ENCODE measurements around the gene CEP170B.
"Not testable (repeated sequence)": the region's sequence is repeated elsewhere in the genome, so short reads cannot be mapped to it uniquely, and the experiment has no call there.

The CEP170B gene

GRCh38 chr14:104843442-104844305 lies 21.4 kb upstream of the CEP170B start:
- FAIRE-seq = no peak
- no peak for DNase-seq (ENCODE audit: insufficient read length, low spot score)

- FAIRE-seq (no peak), DNase-seq (ENCODE audit: insufficient read length, low spot score) (no peak)
Observed at GRCh38 chr14:104844306-104845032, 20.6 kb upstream of the CEP170B start.

- FAIRE-seq = no peak
- no peak for DNase-seq (ENCODE audit: insufficient read length, low spot score)
Observed at GRCh38 chr14:104845033-104845666, 19.9 kb upstream of the CEP170B start.

- FAIRE-seq = no peak
- no peak for DNase-seq (ENCODE audit: insufficient read length, low spot score)
Observed at GRCh38 chr14:104845834-104846441, 19.1 kb upstream of the CEP170B start.

DNA sequence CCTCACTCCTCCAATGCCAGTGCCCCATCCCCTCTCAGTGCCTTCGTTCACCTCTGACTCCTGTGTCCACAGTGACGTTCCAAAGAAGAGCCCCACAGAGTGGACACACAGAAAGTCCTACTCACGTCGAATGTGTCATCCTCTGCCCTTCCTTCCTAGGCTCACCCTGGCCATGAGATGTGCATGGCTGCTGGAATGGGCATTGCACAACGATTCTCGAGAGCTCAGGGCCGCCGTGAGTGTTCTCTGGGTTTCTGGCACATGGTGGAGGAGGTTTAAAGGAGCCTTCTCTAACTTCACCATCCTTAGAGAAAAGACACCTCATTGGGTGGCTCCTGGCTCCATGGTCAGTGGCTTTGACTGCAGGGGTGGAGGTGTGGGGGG lies 12.8 kb upstream of the CEP170B start:
- DNase-seq (ENCODE audit: insufficient read length, low spot score) (no peak), FAIRE-seq (no peak)

- FAIRE-seq (no peak), DNase-seq (ENCODE audit: insufficient read length, low spot score) (no peak)
Observed at GRCh38 chr14:104855532-104856090, 9.5 kb upstream of the CEP170B start.

GRCh38 chr14:104856157-104856868 lies 8.8 kb upstream of the CEP170B start:
- FAIRE-seq = no peak
- DNase-seq (ENCODE audit: insufficient read length, low spot score) = no peak

GRCh38 chr14:104856869-104857860 lies 7.9 kb upstream of the CEP170B start:
- DNase-seq (ENCODE audit: insufficient read length, low spot score) (no peak), FAIRE-seq (no peak)

DNA sequence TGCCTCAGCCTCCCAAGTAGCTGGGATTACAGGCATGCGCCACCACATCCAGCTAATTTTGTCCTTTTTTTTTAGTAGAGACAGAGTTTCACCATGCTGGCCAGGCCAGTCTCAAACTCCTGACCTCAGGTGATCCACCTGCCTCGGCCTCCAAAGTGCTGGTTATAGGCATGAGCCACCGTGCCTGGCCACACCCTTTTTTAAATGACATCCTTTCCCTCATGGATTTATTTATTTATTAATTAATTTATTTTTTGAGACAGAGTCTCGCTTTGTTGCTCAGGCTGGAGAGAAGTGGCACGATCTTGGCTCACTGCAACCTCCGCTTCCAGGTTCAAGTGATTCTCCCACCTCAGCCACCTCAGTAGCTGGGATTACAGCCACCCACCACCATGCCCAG lies 7.1 kb upstream of the CEP170B start:
- DNase-seq (ENCODE audit: insufficient read length, low spot score) = not testable (repeated sequence)

GRCh38 chr14:104858811-104859426 lies 6.1 kb upstream of the CEP170B start:
- no peak for DNase-seq (ENCODE audit: insufficient read length, low spot score)
- FAIRE-seq = no peak

More for the DNA sequence above, 7.1 kb upstream of the CEP170B start:
- not testable (repeated sequence) for FAIRE-seq

DNA sequence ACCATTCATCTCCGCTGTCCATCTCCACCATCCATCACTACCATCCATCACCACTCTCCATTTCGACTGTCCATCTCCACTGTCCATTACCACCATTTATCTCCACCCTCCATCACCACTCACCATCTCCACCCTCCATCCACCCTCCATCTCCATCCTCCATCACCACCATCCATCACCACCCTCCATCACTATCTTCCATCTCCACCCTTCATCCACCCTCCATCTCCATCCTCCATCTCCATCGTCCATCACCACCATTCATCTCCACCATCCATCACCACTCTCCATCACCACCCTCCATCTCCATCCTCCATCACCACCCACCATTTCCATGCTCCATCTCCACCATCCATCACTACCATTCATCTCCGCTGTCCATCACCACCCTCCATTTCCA lies 5.2 kb upstream of the CEP170B start:
- no peak for DNase-seq (ENCODE audit: insufficient read length, low spot score)
- no peak for FAIRE-seq

GRCh38 chr14:104860414-104860813 lies 4.7 kb upstream of the CEP170B start:
- FAIRE-seq (no peak), DNase-seq (ENCODE audit: insufficient read length, low spot score) (no peak)

DNA sequence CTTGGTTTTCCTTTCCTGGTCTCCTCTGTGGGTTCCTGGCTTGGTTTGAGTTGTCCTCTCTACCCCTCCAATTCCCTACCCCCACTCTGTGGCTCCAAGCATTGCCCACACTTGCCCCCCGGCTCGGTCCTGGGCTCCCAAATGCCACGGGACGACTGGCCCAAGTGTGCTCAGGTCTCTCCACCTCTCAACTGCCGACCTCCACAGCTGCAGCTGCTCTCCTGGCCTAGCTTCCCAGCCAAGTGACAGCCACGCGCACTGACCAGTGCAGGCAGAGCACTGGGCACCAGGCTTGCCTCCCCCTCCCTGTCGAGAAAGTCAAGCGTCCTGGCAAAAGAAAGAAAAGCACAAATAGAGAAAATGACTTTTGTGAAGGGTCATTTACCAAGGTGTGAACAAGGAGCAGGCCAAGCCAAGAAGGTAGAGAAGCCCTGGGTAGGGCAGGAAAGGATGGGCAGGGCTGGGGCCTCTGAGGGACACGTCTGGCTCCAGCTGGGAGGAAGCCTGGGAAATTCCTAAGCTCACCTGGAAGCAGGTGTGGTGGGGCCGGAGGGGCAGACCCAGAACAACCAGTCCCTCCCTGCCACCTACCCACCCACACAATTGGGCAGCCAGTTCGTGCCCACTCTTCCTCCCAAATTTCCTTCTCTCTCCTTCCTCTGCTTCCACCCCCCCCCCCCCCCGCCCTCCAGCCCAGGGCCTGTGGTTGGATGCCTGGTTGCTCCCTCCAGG lies 1.8 kb upstream of the CEP170B start:
- FAIRE-seq (no peak), DNase-seq (ENCODE audit: insufficient read length, low spot score) (no peak)

DNA sequence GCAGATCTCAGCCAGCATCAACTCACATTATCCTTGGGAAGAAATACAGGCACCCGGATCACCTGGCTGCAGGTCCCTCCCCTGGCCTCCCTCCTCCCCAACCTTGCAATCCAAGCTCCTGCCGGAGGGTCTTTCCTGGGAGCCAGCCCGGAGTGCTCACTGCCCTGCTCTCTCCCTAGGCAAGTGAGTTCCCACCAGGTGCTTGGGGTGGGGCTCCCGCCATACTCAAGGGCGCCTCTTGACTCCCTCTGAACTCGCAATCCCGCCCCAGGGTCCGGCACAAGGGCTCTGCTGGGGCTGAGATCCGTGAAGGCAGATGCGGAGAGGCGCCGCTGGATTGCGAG lies 1.2 kb upstream of the CEP170B start:
- DNase-seq (ENCODE audit: insufficient read length, low spot score) (no peak), FAIRE-seq (no peak)

- no peak for FAIRE-seq
- no peak for DNase-seq (ENCODE audit: insufficient read length, low spot score)
Observed at GRCh38 chr14:104864267-104865080, 594 bp upstream of the CEP170B start.

- FAIRE-seq (no peak), DNase-seq (ENCODE audit: insufficient read length, low spot score) (no peak)
Observed at GRCh38 chr14:104865631-104866441, 768 bp downstream of the CEP170B start.
